Neural progenitor cell (in vitro differentiated cells): ENCODE measurements around the gene PM20D2. TPM values are rescaled to one million over a fixed set of nuclear protein-coding genes. Genes with fewer than 3 reads are reported as not detected.

Source experiments
- DNase-seq: peaks from one replicate; pipeline ENCODE4 v3.0.0-alpha.2; 2016; ENCODE audit warnings: low spot score
- H2AFZ ChIP-seq: fragments of 200-600 bp; sonication (generic); replicated peaks from 2 replicates; pipeline ENCODE4 v1.6.1; 2016; ENCODE audit warnings: antibody characterized with exemption
- H3F3A ChIP-seq: fragments of 200-600 bp; sonication (generic); 2 replicates; pipeline ENCODE4 v1.6.1; 2016; ENCODE audit warnings: antibody characterized with exemption, low read depth
- H3K27ac ChIP-seq: fragments of 200-600 bp; sonication (generic); 2 replicates; pipeline ENCODE4 v1.5.1; 2016; ENCODE audit warnings: mild to moderate bottlenecking
- H3K27me3 ChIP-seq: fragments of 200-600 bp; sonication (generic); 2 replicates; pipeline ENCODE4 v1.6.1; 2016; ENCODE audit warnings: mild to moderate bottlenecking, moderate library complexity
- H3K36me3 ChIP-seq: fragments of 200-600 bp; sonication (generic); 2 replicates; pipeline ENCODE4 v1.5.1; 2016
- H3K4me1 ChIP-seq: fragments of 200-600 bp; sonication (generic); 2 replicates; pipeline ENCODE4 v1.6.1; 2016; ENCODE audit warnings: mixed run types
- H3K4me2 ChIP-seq: fragments of 200-600 bp; sonication (generic); 2 replicates; pipeline ENCODE4 v1.6.1; 2016
- H3K4me3 ChIP-seq: fragments of 200-600 bp; sonication (generic); 2 replicates; pipeline ENCODE4 v1.5.1; 2016
- H3K79me2 ChIP-seq: fragments of 200-600 bp; sonication (generic); 2 replicates; pipeline ENCODE4 v1.6.1; 2016; ENCODE audit warnings: low read depth
- H3K9ac ChIP-seq: fragments of 200-600 bp; sonication (generic); 2 replicates; pipeline ENCODE4 v1.6.1; 2016
- H3K9me3 ChIP-seq: fragments of 200-600 bp; sonication (generic); 2 replicates; pipeline ENCODE4 v1.5.1; 2016; ENCODE audit warnings: low read depth
- H4K20me1 ChIP-seq: fragments of 200-600 bp; sonication (generic); 2 replicates; pipeline ENCODE4 v1.6.1; 2016; ENCODE audit warnings: low read depth
- H3K27ac Mint-ChIP-seq: 3 replicates; pipeline ENCODE4 v1.8.0; 2021; ENCODE audit warnings: mixed read lengths
- H3K27me3 Mint-ChIP-seq: 2 replicates; pipeline ENCODE4 v1.8.0; 2022; ENCODE audit warnings: low read depth, mild to moderate bottlenecking, inconsistent platforms, moderate library complexity, mixed read lengths; ENCODE audit not compliant: insufficient read depth
- H3K36me3 Mint-ChIP-seq: 3 replicates; pipeline ENCODE4 v1.8.0; 2021; ENCODE audit warnings: mixed read lengths
- H3K4me1 Mint-ChIP-seq: 3 replicates; pipeline ENCODE4 v1.8.0; 2021; ENCODE audit warnings: mixed read lengths
- H3K4me3 Mint-ChIP-seq: 3 replicates; pipeline ENCODE4 v1.8.0; 2021; ENCODE audit warnings: mild to moderate bottlenecking, moderate library complexity, mixed read lengths
- H3K9me3 Mint-ChIP-seq: 3 replicates; pipeline ENCODE4 v1.8.0; 2020; ENCODE audit warnings: mixed read lengths
- CTCF ChIP-seq: fragments of 200-600 bp; sonication (generic); IDR thresholded peaks from 2 replicates; pipeline ENCODE4 v1.5.1; 2017; ENCODE audit warnings: antibody characterized with exemption, mild to moderate bottlenecking
- EZH2 ChIP-seq: fragments of 200-600 bp; sonication (generic); IDR thresholded peaks from 2 replicates; pipeline ENCODE4 v1.6.1; 2017; ENCODE audit warnings: antibody characterized with exemption, mild to moderate bottlenecking, moderate library complexity
- EZH2phosphoT487 ChIP-seq: fragments of 200-600 bp; sonication (generic); IDR thresholded peaks from 2 replicates; pipeline ENCODE4 v1.6.1; 2017; ENCODE audit warnings: antibody characterized with exemption
- total RNA-seq: library from RNA; depleted of rRNA; stranded (reverse); fragments of >200 nt; gene quantifications from 2 replicates; pipeline ENCODE4 v1.2.3, GENCODE V29; 2015; ENCODE audit warnings: low replicate concordance

The PM20D2 gene
- total RNA-seq, 1 donor from 2014 or later: 27.6 TPM

GRCh38 chr6:89194559-89194958, 48.7 kb downstream of the PM20D2 start:
- Mint-ChIP-seq H3K27me3 (peaks cover 1% of the 10 kb centered on the region), H3K9me3 (peaks cover 29% of the 10 kb centered on the region), H3K27ac (no peak overlapping the region), H3K4me1 (peaks cover 21% of the 10 kb centered on the region), H3K4me3 (no peak overlapping the region), H3K36me3 (peaks cover 2% of the 10 kb centered on the region)
- no peaks in the 10 kb centered on the region for H4K20me1 ChIP-seq
- DNase-seq: no peak
- peaks cover 14% of the 10 kb centered on the region for H3K4me1 ChIP-seq
- no peak overlapping the region for H3K27ac ChIP-seq
- no peak overlapping the region for H3K9ac ChIP-seq
- H2AFZ ChIP-seq: no peak overlapping the region
- H3F3A ChIP-seq: no peaks in the 10 kb centered on the region
- H3K4me3 ChIP-seq: no peak overlapping the region
- H3K79me2 ChIP-seq: no peaks in the 10 kb centered on the region
- H3K27me3 ChIP-seq: no peaks in the 10 kb centered on the region
- H3K4me2 ChIP-seq: no peak overlapping the region
- H3K9me3 ChIP-seq: no peaks in the 10 kb centered on the region
- TF ChIP-seq EZH2phosphoT487 (no peak), EZH2 (no peak), CTCF (no peak)
- H3K36me3 ChIP-seq: no peaks in the 10 kb centered on the region

- H3K27ac ChIP-seq: no peak overlapping the region
- TF ChIP-seq EZH2 (no peak), CTCF (no peak), EZH2phosphoT487 (no peak)
- no peaks in the 10 kb centered on the region for H3K9me3 ChIP-seq
- no peak overlapping the region for H3K4me3 ChIP-seq
- H3K27me3 Mint-ChIP-seq: peaks cover 6% of the 10 kb centered on the region
- H3K4me1 ChIP-seq: no peaks in the 10 kb centered on the region
- no peaks in the 10 kb centered on the region for H3K27me3 ChIP-seq
- no peaks in the 10 kb centered on the region for H3K36me3 ChIP-seq
- no peak overlapping the region for H2AFZ ChIP-seq
- H3K79me2 ChIP-seq: no peaks in the 10 kb centered on the region
- no peak overlapping the region for H3K9ac ChIP-seq
- no peaks in the 10 kb centered on the region for H4K20me1 ChIP-seq
- H3K4me3 Mint-ChIP-seq: no peak overlapping the region
- peaks cover 3% of the 10 kb centered on the region for H3K4me1 Mint-ChIP-seq
- DNase-seq: no peak
- H3K36me3 Mint-ChIP-seq: peaks cover 2% of the 10 kb centered on the region
- no peak overlapping the region for H3K27ac Mint-ChIP-seq
- H3K4me2 ChIP-seq: no peak overlapping the region
- peaks cover 29% of the 10 kb centered on the region for H3K9me3 Mint-ChIP-seq
- no peaks in the 10 kb centered on the region for H3F3A ChIP-seq
These were observed 51.3 kb downstream of the PM20D2 start for GRCh38 chr6:89197141-89197540.

- no peak overlapping the region for H3K9ac ChIP-seq
- Mint-ChIP-seq H3K36me3 (peaks cover 2% of the 10 kb centered on the region), H3K9me3 (peaks cover 26% of the 10 kb centered on the region), H3K4me1 (no peaks in the 10 kb centered on the region), H3K27me3 (peaks cover 6% of the 10 kb centered on the region), H3K4me3 (no peak overlapping the region), H3K27ac (no peak overlapping the region)
- H4K20me1 ChIP-seq: no peaks in the 10 kb centered on the region
- TF ChIP-seq EZH2phosphoT487 (no peak), CTCF (no peak)
- no peaks in the 10 kb centered on the region for H3F3A ChIP-seq
- no peak overlapping the region for H3K27ac ChIP-seq
- H3K9me3 ChIP-seq: no peaks in the 10 kb centered on the region
- no peaks in the 10 kb centered on the region for H3K79me2 ChIP-seq
- no peaks in the 10 kb centered on the region for H3K36me3 ChIP-seq
- H2AFZ ChIP-seq: no peak overlapping the region
- no peak overlapping the region for H3K4me2 ChIP-seq
- no peaks in the 10 kb centered on the region for H3K4me1 ChIP-seq
- no peak for DNase-seq
- H3K4me3 ChIP-seq: no peak overlapping the region
- no peaks in the 10 kb centered on the region for H3K27me3 ChIP-seq
These were observed 52.4 kb downstream of the PM20D2 start for GRCh38 chr6:89198235-89198634.

- H3K27me3 Mint-ChIP-seq: peaks cover 6% of the 10 kb centered on the region
- no peaks in the 10 kb centered on the region for H3K4me1 Mint-ChIP-seq
- Histone ChIP-seq H3K4me1 (no peaks in the 10 kb centered on the region), H3K36me3 (no peaks in the 10 kb centered on the region), H3K27ac (no peak overlapping the region), H2AFZ (no peak overlapping the region), H4K20me1 (no peaks in the 10 kb centered on the region), H3K27me3 (no peaks in the 10 kb centered on the region), H3K4me3 (no peak overlapping the region), H3F3A (no peaks in the 10 kb centered on the region), H3K9me3 (no peaks in the 10 kb centered on the region), H3K4me2 (no peak overlapping the region), H3K9ac (no peak overlapping the region), H3K79me2 (no peaks in the 10 kb centered on the region)
- TF ChIP-seq EZH2phosphoT487 (no peak), EZH2 (no peak), CTCF (no peak)
- H3K36me3 Mint-ChIP-seq: no peaks in the 10 kb centered on the region
- H3K27ac Mint-ChIP-seq: no peak overlapping the region
- H3K9me3 Mint-ChIP-seq: peaks cover 16% of the 10 kb centered on the region
- DNase-seq: no peak
- H3K4me3 Mint-ChIP-seq: no peak overlapping the region
These were observed 53.7 kb downstream of the PM20D2 start for GRCh38 chr6:89199579-89199978.
